ENCODE results near the gene SMIM38.

Gene SMIM38

DNA sequence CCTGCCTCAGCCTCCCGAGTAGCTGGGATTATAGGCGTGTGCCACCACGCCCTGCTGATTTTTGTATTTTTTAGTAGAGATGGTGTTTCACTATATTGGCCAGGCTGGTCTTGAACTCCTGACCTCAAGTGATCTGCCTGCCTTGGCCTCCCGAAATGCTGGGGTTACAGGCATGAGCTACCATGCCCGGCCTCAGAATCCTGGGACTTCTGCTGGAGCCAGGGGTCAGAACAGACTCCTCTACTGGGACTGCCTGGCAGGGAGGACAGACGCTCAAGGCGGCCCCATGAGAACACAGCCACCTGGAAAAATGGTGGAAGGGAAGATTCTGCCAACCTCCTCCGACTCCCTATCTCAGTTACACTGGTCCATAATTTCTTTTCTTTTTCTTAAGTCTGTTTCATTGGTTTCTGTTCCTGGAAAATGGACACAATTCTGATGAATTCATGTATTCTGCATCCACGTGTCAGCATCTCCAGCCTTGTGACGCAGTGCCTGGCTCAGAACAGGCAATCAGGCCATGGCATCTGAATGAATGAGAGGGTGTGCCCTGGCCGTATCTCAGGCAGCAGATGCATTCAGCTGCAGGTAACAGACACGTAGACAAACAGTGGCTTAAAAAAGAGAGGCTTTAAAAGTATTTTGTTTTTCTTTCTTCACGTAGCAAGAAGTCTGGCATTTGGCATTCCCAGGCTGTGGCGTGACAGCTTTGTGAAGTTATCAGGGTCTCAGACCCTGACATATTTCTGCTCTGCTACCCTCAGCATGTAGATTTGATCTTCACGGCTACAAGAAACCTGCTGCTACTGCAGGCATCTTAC, 4.8 kb downstream of the SMIM38 start:
- no peak for DNase-seq (ENCODE audit: low read depth)

DNA sequence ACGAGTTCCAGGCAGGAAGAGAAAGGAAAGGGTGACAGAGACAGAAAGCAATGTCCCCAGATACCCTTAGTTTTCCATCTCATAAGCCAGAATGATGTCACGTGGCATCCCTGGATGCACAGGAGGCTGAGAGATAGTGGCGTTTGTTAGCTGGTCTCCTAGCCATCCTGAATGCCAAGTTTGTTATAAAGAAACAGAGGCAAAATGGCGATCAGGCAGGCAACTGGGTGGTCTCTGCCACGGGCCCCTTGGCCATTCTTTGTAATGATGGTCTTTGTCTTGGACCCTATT, 5.3 kb downstream of the SMIM38 start:
- DNase-seq (ENCODE audit: low read depth), result no peak

DNA sequence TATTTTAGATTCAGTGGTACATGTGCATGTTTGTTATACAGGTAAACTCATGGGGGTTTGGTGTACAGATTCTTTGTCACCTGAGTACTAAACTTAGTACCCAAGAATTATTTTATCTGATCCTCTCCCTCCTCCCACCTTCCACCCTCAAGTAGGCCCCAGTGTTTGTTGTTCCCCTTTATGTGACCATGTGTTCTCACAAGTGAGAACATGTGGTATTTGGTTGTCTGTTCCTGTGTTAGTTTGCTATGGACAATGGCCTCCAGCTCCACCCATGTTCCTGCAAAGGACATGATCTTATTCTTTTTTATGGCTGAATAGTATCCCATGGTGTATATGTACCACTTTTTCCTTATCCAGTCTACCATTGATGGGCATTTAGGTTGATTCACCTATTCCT, 6.8 kb downstream of the SMIM38 start:
- DNase-seq (ENCODE audit: low read depth), result no peak

DNA sequence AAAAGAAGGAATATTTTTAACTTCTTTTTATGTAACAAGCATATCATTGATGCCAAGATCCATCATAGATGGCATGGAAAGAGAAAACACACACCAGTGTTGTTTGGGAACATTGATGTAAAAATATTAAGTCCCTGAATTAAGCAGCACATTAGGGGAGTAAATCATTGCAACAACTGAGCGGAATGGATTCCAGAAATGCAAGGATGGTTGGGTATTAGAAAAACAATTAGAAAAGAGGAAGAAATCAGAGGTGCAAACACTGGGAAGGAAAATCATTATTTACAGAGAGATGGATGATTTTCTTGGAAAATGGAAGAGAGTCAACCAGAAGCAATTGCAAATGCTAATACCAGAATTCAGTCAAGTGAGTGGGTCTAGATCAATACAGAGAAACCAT, 8.1 kb downstream of the SMIM38 start:
- DNase-seq (ENCODE audit: low read depth), result no peak

DNA sequence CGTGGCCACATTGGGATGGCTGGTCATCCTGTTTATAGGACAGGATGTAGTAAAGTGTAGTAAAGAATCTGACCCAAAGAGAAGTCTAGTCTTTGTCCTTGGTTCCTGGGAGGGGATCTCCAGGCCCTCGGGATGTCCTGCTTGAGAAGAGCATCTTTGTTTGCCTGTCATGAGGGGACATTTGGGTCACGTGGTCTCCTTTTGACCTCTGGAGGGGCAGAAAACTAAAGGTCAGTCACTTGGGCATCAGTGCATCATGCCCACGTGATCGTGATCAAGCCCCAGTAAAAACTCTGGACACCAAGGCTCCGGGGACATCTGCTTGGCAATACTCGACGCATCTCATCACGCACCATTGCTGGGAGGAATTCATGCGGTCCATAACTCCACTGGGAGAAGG, 9.1 kb downstream of the SMIM38 start:
- DNase-seq (ENCODE audit: low read depth), result no peak

DNA sequence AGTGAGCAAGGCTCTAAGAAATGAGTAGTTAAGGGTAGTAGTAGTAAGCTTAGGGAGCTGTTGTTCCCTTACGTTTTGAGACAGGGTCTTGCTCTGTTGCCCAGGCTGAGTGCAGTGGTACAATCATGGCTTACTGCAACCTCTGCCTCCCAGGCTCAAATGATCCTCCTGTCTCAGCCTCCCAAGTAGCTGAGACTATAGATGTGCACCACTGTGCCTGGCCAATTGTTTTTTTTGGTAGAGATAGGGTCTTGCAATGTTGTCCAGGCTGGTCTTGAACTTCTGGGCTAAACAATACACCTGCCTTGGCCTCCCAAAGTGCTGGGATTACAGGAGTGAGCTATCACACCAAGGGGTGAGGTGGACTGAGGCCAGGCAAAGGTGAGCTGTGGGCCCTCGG, 10.0 kb downstream of the SMIM38 start:
- DNase-seq (ENCODE audit: low read depth), result no peak

DNA sequence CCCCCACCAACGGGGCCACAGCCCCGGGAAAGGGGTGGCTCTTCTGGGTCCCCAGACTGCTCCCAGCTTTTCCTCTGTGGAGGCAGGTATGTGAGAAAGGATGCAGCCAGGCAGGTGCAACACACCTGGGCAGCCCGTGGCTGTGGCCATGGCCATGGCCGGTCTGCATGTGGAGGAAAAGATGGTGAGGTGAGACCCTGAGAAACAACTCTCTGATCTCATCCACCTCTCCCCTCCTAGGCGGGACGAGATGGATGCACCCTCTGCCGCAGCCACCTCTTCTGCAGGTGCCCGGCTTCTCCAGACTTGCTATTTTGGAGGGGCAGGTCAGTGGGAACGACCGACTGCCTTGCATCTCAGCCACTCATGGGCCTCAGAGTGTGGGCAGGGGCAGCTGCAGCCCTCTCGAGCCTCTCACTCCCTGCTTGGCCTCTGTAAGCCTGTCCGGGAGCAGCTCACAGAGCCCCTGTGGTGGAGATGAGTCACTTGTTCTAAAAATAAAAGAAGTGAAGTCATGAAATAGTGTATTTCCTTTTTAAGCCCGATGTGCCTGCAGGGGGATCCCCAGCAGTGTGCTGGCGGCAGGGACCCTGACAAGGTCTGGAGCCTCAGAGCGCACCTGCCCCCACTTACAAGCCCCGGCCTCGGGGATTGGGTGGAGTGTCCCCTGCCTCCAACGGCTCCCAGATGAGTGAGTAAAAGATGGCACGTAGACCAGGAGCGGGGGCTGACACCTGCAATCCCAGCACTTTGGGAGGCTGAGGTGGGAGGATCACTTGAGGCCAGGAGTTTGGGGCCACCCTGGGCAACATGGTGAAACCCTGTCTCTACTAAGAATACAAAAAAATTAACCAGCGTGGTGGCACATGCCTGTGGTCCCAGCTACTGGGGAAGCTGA, 10.7 kb downstream of the SMIM38 start:
- peak; percentile 43 for DNase-seq (ENCODE audit: low read depth)

DNA sequence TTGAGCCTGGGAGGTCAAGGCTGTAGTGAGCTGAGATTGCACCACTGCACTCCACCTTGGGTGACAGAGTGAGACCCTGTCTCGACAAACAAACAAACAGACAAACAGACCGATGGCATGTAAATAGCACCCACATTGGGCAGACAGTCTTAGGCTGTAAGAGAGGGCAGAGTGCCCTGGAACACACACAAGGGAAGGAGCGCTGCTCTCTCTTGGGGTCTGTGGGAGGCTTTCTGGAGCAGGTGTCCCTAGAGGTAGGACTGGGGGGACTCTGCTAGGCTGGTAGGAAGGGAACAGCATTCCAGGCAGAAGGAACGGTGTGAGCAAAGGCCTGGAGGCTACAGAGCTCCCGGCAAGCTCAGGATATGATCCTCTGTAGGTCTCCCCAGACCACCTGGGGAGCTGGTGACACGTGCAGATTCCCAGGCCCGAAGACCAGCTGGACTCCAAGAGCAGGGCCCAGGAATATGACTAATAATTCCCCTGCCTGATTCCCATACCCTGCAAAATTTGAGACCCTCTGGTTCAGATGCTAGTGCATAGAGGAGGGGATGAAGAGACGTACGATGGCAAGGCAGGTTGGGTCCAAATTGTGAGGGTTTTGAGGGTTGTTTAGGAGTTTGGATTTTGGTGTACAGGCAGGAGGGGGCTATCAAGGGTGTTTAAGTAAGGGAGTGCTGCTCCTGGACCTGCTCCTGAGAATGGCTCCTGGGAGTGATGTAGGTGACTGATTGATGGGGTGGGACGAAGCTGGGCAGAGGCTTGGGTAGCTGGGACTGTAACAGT, 11.6 kb downstream of the SMIM38 start:
- no peak for DNase-seq (ENCODE audit: low read depth)

DNA sequence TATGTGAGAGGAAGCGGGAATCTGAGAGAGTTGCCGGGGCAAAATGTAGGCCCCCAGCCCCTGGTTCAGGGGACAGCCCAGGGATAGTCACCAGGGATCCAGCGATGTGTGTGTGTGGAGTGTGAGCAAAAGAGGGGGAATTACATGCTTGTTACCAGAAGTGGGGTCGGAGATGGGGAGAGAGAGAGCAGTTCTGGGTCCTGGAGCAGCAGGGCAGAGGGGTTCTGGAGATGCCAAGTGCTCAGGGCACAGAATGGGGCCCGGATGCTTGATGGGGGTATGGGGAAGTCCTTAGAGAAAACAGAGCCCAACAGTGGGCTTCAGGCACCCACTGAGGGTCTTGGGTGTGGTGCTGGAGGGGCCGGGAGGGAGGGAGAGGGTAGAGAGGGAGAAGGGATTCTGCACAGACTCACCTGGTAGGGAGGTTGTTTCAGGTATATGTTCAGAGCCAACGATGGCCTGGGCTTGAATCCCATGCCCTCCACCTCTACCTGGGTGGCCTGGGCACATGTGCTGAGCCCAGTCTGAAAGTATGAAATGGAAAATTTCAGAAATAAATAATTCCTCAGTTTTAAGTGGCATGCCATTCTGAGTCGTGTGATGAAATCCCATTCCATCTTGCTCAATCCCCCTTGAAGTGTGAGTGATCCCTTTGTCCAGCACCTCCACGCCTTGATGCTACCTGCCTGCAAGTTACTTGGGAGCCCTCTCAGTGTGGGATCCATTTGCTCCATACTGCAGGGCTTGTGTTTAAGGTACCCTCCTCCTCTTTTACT, 12.4 kb downstream of the SMIM38 start:
- DNase-seq (ENCODE audit: low read depth), result no peak

DNA sequence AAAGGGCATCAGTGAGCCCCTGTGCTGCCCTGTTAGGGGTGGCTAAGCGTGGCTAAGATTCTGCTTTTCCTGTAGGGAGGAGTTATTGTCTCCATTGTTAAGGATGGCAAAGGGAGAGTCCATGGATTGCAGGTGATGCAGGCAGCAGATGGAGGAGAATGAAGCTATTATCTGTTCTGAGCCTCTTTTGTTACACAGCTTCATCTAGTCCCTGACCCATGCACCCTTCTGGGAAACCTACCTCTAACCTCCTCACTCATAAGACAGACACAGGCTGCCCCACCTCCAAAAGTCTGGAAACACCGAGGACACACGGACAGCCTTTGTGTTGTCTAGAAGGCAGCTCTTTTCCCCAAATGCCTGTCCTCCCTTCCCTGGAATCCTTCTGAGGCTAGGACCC, 13.7 kb downstream of the SMIM38 start:
- DNase-seq (ENCODE audit: low read depth), result no peak

DNA sequence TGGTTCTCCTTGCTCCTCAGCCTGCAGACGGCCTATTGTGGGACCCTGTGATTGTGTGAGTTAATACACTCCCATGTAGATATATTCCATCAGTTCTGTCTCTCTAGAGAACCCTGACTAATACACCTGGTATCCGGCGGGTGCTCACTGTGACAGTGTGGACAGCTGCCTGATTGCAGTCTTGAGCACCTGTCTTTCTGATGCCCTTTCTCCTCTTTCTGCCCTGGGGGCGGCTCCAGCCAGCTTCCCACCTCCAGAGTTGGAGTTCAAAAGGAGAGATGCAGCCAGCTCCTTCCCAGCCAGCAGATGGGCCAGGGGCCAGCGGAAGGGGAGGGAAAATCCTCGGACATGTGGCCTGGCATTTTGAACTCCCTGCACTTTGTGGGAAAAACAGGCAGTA, 15.0 kb downstream of the SMIM38 start:
- DNase-seq (ENCODE audit: low read depth), result no peak

DNA sequence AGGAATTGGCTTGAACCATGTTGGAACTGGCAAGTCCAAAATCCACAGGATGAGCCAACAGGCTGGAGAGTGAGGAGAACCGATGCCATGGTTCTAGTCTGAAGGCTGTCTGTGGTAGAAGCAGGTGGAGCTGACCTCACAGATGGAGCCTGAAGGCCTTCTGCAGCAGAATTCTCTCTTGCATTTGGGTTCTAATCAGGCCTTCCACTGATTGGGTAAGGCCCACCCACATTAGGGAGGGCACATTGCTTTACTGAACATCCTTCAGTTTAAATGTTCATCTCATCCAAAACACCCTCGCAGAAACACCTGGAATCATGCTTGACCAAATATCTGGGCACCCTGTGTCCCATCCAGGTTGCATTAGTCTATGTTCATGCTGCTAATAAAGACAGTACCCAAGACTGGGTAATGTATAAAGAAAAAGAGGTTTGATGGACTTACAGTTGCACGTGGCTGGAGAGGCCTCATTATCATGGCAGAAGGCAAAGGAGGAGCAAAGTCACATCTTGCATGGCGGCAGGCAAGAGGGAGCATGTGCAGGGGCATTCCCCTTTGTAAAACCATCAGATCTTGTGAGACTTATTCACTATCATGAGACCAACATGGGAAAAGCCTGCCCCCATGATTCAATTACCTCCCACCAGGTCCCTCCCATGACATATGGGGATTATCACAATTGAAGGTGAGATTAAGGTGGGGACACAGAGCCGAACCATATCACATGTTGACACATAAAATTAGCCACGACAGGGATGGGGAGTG, 15.9 kb downstream of the SMIM38 start:
- no peak for DNase-seq (ENCODE audit: low read depth)

DNA sequence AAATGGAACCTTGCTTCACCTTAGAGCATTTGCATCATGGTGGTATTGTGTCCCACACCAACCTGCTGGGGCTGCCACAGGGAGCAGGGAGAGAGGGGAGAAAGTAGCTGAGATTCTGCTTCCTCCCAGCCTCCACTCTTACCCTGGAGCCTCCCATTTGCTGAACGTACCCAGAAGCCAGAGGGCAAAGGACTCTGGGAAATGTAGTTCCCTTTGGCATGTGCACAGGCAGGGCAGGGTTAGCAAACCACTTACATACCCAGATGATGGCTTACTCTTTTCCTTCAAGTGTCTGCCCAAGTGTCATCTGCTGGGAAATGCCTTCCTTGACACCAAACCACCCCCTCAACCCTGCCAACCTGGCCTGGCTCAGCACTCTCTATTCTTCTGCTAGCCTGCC, 16.9 kb downstream of the SMIM38 start:
- DNase-seq (ENCODE audit: low read depth), result no peak

DNA sequence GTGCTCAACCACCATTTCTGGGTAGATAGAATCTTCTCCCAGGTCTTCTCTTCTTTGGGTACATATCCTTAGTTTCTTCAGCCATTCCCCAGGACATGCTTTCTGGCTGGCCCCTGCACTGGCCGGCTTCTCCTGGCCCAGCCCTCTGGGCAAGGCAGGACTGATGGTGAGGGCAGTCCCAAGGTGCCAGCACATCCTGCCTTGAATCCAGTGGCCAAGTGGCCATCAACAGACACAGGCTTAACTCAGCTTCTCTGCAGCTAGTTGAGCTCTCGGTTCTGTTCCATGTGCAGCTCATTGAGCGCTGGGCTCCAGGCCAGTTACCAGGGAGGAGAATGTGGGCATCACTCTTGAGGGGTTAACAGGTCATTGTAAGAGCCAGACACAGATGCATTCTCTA, 17.6 kb downstream of the SMIM38 start:
- no peak for DNase-seq (ENCODE audit: low read depth)

DNA sequence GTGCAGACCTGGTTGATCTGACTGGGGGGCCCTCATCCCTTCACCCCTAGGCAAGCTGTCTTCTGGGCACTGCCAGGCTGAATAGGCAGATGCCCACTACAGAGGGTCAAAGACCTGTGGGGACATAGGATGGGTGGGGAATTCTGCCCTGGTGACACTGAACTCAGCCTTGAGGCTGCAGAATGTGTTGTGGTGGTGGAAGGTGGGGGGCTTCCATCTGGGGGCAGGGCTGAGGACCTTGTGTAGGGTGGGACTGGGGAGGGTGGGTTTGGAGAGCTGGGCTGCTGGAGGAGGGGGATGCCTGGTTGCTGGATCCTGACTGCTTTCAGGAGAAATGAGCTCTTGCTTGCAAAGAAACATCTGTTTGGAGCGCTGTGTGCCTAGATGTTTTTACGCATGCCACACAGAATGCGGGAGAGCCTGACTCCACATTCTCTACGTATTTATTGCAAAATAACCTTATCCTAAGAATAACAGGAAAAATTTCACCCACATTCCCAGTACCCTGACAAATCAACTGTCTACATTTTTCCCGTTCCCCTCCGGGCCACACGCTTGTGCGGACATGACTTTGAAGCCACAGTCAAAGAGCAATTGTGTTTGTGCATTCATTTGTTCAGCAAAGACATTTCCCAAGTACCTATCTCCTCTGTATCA, 18.3 kb downstream of the SMIM38 start:
- no peak for DNase-seq (ENCODE audit: low read depth)

DNA sequence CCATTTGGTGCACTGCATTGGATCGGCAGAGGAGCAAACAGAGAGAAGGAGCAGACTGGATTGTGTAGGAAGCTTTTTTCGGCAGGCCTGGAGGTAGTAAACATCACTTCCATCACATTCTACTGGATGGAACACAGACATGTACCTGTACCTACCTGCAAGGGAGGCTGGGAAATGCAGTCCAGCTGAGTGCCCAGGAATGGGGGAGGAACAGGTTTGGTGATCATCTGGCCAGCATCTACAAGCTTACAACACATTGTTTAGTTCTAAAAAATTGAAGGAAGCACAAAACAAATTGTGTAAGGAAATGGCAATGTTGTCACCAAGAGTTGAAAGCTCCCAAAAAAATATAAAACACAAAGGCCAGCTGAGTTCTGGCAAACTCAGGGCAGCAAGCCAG, 19.1 kb downstream of the SMIM38 start:
- DNase-seq (ENCODE audit: low read depth), result no peak

DNA sequence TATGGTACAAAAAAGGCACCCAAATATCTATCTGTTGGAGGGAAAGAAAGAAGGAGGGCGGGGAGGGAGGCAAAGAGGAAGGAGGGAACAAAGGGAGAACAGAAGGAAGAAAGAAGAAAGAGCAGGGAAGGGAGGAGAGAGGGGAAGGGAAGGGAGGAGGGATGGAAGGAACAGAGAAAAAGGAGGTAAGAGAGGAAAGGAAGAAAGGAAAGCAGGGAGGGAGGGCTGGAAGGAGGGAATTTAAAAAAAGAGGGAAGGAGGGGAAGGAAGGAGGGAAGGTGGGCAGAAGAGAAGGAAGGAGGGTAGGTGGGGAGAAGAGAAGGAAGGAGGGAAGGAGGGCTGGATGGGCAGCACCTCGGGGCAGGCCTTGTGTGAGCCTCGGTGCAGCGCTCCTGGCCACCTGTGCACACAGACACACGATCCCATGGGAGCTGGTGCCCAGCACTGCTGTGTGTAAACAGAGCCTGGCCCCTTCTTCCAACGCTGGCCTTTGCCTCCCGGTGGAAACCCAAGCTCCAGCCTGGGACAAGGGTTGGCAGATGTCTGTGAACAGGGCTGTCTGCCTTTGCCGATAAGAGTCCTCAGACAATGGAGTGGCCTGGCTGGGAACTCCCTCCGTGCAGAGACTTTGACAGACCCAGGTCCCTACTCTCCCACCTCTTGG, 23.2 kb downstream of the SMIM38 start:
- DNase-seq (ENCODE audit: low read depth), result no peak

DNA sequence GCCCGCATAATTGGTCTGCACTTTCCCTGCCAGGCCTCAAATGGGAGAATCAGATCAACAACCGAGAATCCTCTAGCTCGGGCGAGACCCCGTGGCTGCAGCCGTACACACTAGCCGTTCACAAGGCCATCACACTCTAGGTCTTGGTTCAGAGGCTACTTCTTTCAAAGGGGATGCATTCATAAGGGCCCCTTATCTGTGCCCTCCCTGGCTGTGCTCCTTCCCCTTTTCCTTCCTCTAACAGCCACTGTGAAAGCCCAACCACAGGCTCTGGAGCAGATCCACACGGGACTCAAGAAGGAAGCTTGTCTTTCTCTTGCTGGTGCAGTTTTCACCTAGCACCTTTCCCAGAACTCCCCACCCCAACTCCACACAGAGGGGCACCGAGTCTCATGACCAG, 24.5 kb downstream of the SMIM38 start:
- no peak for DNase-seq (ENCODE audit: low read depth)

DNA sequence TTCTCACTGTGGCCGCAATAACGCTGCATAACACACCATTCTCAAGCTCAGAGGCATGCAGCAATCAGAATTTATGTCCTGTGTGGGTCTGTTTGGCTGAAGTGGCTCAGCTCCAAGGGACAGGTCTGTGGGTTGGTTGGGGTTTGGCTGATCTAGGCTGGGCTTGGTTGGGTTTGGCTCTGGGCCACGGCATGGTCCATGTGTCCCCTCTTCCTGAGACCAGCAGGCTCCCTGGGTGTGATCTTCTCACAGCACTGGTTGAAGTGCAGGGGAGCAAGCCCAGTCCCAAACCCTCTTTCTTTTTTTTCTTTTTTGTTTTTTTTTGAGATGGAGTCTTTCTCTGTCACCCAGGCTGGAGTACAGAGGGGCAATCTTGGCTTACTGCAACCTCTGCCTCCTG, 25.0 kb downstream of the SMIM38 start:
- no peak for DNase-seq (ENCODE audit: low read depth)

DNA sequence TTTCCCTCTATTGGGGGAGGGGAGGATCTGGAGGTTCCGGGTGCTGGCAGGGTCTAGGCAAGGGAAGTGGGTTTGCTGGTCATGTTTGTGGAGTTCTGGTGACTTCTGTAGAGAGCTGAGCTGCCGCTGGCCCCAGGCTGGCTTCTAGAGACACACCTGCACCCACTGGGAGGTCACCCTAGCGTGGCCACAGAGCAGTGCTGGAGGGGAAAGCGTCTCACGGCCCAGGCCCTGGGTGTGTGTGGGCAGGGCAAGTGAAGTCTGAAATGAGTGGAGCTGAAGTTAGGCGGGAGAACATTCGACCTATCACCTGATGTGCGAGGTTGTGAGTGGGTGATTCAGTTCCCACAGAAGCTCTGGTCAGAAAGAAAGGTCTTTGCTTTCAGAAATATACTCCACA, 27.9 kb downstream of the SMIM38 start:
- DNase-seq (ENCODE audit: low read depth), result no peak
